AG09319 (cell line): ENCODE data around the gene PMM1.
A peak's percentile ranks its signal among the peaks of the same experiment; 100 is the strongest.
"Not testable (repeated sequence)": the region's sequence is repeated elsewhere in the genome, so short reads cannot be mapped to it uniquely, and the experiment has no call there.

ENCODE experiments used
- DNase-seq: peaks from one replicate; pipeline ENCODE4 v3.0.0-alpha.2; 2010; ENCODE audit warnings: low read depth; ENCODE audit errors: extremely low read depth
- TF ChIP-seq, protein P1 (sequence below): IDR thresholded peaks from 2 replicates; pipeline ENCODE4 v1.5.1; 2011; ENCODE audit warnings: low read depth, mild to moderate bottlenecking, inconsistent platforms, low read length, moderate library complexity

Gene PMM1

DNA sequence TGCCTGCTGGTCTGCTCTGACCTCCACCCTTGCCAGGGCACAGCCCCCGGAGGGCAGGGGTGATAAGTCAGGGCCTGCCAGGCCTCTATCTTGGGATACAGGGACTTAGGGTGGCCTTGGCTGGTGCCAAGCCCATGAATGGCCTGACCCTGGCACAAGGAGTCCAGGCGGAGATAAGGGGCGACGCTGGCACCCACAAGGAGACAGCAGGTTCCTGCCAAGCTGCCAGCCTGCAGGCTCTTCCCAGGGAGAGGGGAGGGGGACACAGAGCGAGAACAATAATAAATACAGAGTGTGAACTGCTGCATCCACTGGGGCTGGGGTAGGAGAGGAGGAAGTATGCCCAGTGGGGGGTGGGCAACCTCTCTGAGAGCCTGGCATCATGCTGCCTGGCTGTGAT is 27.9 kb downstream of the PMM1 start:
- TF ChIP-seq, protein P1, sequence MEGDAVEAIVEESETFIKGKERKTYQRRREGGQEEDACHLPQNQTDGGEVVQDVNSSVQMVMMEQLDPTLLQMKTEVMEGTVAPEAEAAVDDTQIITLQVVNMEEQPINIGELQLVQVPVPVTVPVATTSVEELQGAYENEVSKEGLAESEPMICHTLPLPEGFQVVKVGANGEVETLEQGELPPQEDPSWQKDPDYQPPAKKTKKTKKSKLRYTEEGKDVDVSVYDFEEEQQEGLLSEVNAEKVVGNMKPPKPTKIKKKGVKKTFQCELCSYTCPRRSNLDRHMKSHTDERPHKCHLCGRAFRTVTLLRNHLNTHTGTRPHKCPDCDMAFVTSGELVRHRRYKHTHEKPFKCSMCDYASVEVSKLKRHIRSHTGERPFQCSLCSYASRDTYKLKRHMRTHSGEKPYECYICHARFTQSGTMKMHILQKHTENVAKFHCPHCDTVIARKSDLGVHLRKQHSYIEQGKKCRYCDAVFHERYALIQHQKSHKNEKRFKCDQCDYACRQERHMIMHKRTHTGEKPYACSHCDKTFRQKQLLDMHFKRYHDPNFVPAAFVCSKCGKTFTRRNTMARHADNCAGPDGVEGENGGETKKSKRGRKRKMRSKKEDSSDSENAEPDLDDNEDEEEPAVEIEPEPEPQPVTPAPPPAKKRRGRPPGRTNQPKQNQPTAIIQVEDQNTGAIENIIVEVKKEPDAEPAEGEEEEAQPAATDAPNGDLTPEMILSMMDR, result no peak
- DNase-seq, result no peak

DNA sequence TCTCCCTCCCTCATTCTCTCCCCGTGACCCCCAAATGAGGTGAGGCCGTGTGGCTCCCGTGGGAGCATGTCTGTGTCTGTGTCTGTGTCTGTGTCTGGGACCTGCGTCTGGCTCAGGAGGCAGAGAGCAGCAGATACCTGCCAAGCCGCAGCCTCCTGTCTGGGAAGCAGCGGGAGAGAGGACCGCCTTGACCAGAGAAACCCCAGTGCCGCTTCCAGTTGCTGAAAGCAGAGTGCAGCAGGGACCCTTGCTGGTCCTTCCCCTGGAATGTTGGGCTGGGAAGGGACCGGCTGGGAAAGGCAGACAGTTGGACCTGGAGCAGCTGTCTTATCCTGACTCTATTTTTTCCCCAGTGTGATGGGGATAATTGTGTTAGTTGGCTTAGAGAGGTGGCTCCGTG is 28.3 kb downstream of the PMM1 start:
- no peak for DNase-seq
- TF ChIP-seq, protein P1, result no peak

DNA sequence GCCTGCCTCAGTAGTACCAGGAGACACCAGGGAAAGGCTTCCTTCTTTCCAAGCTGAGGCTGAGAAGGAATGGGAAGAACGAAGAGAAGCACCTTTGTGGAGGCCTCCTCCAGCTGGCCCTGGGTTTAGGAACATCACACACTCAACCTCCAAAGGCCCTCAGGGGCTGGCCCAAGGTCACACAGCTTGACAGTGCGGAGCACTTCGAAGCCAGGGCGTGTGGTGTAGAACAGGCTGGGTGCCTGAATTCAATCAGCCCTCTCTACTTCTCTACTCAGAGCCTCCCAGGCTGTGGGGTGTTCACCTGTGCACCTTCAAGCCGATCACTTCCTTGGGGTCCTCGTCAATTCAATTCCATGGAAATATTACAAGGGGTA is 29.6 kb downstream of the PMM1 start:
- TF ChIP-seq, protein P1, result no peak
- no peak for DNase-seq

DNA sequence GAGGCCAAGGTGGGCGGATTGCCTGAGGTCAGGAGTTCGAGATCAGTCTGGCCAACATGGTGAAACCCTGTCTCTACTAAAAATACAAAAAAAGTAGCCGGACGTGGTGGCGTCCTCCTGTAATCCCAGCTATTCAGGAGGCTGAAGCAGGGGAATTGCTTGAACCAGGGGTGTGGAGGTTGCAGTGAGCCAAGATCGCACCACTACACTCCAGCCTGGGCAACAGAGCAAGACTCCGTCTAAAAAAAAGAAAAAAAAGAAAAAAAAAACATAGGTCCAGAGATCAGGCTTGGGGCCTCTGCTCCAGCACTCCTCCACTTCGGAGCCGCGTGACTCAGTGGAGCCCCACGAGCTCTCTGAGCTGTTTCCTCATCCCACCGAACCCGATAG is 31.4 kb downstream of the PMM1 start:
- DNase-seq, result not testable (repeated sequence)

DNA sequence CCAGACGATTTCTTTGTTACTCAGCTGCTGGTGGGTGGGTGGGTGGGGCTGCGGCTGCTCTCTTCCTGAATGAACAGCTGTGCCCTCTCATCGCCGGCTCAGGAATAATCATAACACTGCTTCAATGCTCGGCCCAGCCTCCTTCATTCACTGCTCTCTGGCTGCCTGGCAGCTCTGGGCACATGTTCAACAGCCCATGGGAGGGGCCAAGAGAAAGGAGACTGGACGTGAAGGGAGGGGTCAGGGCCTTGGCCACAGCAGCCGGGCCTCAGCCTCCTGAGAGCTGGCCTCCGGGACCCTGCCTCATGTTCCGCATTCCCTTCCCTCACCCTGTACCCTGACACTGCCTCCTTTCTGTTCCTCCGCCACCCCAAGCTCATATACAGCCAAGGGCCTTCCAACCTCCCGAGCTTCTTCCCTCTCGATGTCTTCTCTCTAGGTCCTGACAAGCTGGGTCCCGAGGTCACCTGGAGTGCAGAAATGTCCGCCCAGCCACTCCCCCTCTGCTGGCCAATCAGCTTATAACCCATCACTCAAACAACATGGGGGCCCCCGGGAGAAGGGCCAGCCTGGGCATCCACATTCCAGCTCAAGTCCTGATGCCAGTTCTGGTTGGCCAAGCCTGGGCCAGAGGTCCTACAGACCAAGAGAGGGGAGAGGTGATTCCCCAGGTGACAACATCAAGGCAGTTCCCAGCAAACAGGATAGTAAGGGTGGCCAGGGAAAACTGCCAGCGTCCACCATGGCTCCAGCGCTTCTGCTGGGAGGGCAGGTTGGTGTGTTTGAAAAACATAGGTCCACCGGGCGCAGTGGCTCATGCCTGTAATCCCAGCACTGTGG is 32.0 kb downstream of the PMM1 start:
- peak; percentile 75 for DNase-seq
- TF ChIP-seq, protein P1, result no peak

DNA sequence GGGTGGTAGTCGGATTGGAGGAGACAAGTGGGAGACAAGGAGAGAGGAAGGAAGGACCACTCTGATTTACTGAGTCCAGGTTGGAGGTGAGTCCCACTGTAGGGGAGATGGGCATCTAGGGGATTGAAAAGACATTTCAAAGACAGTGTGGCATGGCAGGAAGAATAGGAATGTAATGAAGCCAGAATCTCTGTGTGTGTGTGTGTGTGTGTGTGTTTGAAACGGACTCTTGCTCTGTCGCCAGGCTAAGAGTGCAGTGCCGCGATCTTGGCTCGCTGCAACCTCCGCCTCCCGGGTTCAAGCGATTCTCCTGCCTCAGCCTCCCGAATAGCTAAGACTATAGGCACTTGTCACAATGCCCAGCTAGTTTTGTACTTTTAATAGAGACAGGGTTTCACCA is 33.1 kb downstream of the PMM1 start:
- TF ChIP-seq, protein P1, result no peak
- DNase-seq, result no peak

DNA sequence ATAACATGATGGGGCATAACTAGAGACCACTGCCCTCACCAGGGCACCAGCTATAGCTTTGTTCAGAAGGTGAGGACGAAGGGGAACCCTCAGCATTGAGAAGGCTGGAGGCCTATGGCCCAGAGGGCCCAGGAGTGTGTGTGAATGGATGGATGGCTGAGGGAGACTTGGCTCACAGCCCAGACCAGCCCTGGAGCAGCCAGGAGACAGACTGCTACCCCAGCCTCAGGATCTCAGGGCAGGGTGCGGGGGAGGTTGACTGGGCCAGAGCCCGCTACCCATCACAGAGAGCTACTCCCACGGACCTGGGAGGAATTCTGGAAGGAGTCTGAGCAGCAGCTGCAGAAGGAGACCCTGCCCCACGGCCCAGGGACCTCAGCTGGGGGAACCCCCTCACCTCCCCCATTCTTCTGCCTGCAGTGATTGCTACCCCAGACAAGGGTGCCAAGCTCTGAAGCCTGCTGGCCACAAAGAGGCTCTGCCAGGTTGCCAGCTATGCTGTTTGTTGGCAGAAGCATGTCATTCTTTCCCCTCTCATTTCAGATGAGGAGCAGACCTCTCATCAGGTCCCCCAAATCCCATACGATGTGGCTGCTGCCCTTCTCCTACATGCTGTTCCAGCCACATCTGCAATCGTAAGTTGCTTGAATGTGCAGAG is 34.2 kb downstream of the PMM1 start:
- DNase-seq, result no peak
- TF ChIP-seq, protein P1, result no peak
